ENCODE results near the gene DMXL2.
"Not testable (repeated sequence)": the region's sequence is repeated elsewhere in the genome, so short reads cannot be mapped to it uniquely, and the experiment has no call there.

DMXL2 gene

DNA sequence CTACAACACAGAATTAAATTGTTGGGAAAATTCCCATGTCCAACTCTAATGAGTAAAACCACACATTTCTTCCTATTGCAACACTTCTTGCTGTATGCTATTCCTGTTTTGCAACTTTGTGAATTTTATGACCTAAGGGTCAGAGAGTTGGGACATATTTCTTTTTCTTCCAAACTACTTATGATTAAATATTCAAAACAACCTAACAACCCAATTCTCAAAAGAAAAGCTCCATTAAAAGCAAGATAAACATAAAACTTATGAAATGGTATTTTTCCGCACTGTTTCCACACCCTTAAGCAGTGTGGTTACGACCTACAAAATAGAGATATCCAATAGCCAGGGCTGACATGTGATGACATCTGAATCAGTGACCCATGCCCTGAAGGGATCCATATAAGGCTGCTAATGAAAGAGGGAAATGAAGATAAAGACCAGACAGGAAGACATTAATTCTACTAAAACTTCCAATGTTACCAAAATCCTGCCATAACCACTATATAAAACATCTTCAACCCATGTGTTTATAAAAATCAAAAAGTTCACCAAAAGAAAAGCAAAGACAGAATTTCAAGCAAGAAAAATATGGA is 45.6 kb downstream of the DMXL2 start:
- in situ Hi-C loops (cut with HindIII; ENCODE audit: low sequenced_read_pairs) = no loop called here

DNA sequence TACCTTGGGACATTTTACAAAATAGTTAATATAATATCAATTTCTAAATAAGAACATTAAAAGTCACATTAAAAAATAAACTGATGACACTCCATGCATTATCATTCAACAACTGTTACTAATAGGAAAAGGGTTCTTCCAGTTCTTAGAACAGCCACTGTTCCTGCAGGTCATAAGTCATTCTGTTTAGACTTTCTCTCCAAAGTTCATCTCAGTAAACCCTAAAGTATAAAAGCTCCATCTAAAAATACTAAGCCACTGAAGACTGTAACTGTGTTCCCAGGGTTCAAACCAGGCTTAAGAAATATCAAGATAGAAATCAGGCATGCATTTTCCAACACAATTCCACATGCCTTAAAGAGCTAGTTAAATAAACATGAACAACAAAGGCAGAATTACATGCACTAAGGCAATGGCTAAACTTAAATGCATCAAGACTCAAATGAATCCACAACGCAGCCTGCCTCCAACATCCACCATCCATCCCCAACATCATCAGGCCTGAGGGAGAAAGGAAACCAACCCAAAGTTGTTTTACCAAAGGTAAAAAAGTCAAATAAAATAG is 46.2 kb downstream of the DMXL2 start:
- in situ Hi-C loops (cut with HindIII; ENCODE audit: low sequenced_read_pairs) = no loop called here

GRCh38 chr15:51575775-51576174 is 46.8 kb downstream of the DMXL2 start:
- in situ Hi-C loops (cut with HindIII; ENCODE audit: low sequenced_read_pairs) = no loop called here

GRCh38 chr15:51573352-51573751 is 49.2 kb downstream of the DMXL2 start:
- in situ Hi-C loops (cut with HindIII; ENCODE audit: low sequenced_read_pairs) = not testable (repeated sequence)

- in situ Hi-C loops (cut with HindIII; ENCODE audit: low sequenced_read_pairs) = not testable (repeated sequence)
Observed at GRCh38 chr15:51568939-51569784, 53.4 kb downstream of the DMXL2 start.

DNA sequence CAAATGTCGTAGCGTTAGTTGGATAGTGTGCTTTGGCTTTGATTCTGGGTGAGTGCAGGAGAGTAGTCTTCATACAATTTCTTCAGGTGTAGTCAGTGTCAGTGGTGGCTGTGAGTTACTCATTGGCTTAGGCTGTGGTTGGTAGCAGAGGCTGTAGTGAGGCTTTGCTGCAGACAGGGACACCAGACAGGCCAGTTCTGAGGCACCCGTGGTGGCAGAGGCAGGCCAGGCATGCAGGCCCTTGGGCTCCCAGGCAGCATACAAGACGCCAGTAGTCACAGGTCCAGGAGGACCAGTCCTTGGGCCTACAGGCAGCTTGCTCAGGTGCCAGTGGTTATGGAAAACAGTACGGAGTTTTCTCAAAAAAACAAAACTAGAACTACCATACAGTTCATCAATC is 61.3 kb downstream of the DMXL2 start:
- in situ Hi-C loops (cut with HindIII; ENCODE audit: low sequenced_read_pairs) = no loop called here

- in situ Hi-C loops (cut with HindIII; ENCODE audit: low sequenced_read_pairs) = no loop called here
Observed at GRCh38 chr15:51558876-51559275, 63.7 kb downstream of the DMXL2 start.

GRCh38 chr15:51558411-51558810 is 64.2 kb downstream of the DMXL2 start:
- in situ Hi-C loops (cut with HindIII; ENCODE audit: low sequenced_read_pairs) = no loop called here

DNA sequence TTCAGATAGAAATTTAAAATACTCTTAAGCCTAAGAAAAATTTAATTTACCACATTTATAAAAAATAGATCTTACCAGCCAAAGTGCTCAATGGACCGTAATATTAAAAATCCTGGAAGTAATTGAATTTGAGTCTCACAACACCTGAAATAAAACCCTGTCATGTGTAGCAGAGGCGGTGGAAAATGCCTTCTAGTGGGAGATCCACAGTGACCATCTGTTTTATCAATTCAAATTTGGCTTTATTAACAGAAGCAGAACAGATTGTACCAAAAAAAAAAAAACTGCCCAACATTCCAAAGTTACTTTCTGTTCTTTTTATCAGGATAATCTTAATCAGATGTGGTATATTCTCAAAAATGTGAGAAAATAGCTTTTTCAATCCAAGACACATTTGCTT is 71.7 kb downstream of the DMXL2 start:
- in situ Hi-C loops (cut with HindIII; ENCODE audit: low sequenced_read_pairs) = no loop called here

DNA sequence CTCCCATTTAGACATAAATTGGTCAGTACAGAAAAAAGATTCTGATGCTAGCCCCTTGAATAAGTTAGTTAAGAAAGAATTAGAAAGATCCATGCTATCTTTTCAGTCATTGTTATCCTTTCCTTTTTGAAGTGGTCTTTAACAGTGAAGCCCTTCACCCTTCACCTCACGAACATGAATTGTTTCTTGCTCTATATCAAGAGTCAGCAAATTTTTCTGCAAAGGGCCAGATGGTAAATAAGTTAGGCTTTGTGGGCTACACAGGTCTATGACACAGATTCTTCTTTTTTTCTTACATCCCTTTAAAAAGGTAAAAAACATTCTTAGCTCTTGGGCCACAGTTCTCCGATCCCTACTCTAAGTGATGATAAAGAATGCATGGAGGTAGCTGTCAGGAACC is 74.9 kb downstream of the DMXL2 start:
- in situ Hi-C loops (cut with HindIII; ENCODE audit: low sequenced_read_pairs) = no loop called here

DNA sequence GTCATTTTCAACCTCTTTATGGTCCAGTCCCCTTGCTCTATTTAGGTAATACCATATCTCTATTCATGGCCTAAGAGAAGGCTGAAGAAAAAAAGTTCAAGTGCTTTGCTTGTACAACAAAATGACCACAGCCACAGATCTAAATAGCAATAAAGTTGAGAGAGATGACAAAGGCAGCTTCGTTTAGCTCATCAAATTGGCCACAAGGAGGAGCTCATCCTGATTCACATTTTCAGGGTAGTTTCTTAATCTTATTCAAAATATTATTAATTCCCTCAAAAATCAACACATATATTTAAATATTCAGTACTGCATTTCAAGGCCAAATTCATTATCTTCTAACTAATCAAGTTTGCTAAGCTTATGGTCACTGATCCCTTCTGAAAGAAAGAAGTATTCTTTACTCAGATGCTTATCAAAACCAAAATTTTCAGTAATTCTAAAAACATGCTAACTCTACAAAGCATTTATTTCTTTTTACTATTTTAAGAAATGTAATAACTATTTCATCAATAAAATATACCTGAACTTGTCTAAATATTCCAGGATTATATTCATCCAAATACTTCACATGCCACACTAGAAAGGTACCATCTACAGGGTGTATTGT is 85.5 kb downstream of the DMXL2 start:
- in situ Hi-C loops (cut with HindIII; ENCODE audit: low sequenced_read_pairs) = no loop called here

DNA sequence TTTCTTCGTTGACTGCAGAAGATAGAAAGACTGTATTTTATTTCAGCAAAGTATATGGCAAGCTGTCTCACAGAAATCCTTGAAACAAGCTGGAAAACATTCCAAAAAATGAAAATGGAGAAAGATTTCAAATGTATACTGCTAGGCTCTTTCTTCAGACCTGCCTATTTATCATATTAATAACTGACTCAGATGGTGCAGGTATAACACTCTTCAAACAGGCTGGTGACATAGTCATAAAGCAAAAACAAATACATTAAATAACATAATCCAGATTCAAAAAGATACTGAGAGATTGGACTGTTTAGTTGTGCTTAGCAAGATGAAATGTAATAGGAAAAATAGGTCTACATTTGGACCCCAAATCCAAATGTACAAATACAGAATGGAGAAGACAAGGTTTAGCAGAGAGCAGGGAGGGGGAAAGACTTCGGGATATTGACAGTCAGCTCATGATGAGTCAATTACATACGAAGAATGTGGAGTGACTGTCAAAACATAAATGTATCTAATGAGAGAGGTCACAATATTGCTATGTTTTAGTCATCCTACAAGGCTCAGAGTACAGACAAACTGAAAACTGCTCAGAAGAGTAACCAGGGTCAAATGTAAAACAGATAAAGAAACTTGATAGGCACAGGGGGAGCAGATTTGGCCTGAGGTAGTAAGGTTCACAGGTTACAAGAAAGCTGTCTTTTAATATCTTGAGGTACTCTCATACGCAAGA is 88.7 kb downstream of the DMXL2 start:
- in situ Hi-C loops (cut with HindIII; ENCODE audit: low sequenced_read_pairs) = no loop called here

DNA sequence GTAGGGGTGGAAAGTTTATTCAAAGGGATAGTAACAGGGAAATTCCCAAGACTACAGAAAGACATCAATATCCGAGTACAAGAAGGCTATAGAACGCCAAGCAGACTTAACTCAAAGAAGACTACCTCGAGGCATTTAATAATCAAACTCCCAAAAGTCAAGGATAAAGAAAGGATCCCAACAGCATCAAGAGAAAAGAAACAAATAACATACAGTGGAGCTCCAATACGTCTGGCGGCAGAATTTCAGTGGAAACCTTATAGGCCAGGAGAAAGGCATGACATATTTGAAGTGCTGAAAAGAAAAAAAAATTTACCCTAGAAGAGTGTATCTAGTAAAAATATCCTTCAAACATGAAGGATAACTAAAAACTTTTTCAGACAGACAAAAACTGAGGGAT is 95.6 kb downstream of the DMXL2 start:
- in situ Hi-C loops (cut with HindIII; ENCODE audit: low sequenced_read_pairs) = no loop called here

DNA sequence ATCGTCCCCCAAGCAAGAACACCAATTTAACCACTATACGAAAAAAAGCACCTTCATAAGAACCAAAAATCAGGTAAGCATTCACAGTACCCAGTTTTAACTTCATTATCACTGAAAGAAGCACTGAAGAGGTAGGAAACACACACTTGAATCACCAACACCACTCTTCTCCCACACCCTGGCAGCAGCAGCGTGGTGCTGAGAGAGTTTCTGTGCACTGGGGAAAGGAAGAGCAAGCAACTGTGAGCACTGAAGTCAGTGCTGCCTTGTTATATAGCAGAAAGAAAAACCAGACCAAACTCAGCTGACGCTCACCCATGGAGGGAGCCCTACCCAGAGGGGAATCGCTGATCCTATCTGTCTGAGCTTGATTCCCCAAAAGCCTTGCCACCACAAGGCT is 98.2 kb downstream of the DMXL2 start:
- in situ Hi-C loops (cut with HindIII; ENCODE audit: low sequenced_read_pairs) = no loop called here

DNA sequence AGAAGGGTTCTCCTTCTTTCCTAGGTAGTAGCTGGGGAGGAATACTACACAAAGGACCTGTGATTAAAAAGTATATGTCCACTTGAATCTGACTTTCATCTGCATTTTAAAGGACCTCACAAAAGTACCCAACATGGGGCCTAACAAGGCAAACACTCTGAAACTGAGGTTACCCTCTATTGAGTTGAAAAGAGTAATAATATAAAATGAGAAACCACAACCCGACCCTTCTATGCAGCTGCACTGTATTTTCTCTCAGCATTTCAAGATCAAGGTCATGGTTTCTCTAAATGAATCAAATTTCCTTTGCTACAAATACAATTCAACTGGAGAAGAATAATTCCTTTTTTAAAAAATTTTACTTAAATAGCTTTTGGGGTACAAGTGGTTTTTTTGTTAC is 106.3 kb downstream of the DMXL2 start:
- in situ Hi-C loops (cut with HindIII; ENCODE audit: low sequenced_read_pairs) = no loop called here

DNA sequence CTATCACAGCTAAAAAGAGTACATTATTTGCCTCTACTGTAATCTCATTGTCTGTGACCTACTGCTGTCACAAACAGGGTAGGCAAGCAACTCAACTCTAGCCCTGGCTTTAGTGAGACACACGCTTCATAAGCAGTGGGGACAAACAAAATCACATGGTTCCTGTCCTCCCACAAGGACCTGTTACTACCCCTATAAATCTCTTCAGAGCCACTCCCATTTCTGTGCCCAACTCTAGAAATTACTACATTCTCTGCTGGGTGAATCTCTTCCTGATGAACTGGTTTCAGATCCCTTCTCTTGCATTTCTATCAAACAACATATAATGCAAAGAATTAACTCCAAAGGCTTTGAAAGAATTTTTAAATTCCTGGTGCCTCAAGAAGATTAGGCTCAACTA is 117.3 kb downstream of the DMXL2 start:
- in situ Hi-C loops (cut with HindIII; ENCODE audit: low sequenced_read_pairs) = no loop called here

GRCh38 chr15:51503003-51503402 is 119.6 kb downstream of the DMXL2 start:
- in situ Hi-C loops (cut with HindIII; ENCODE audit: low sequenced_read_pairs) = no loop called here

DNA sequence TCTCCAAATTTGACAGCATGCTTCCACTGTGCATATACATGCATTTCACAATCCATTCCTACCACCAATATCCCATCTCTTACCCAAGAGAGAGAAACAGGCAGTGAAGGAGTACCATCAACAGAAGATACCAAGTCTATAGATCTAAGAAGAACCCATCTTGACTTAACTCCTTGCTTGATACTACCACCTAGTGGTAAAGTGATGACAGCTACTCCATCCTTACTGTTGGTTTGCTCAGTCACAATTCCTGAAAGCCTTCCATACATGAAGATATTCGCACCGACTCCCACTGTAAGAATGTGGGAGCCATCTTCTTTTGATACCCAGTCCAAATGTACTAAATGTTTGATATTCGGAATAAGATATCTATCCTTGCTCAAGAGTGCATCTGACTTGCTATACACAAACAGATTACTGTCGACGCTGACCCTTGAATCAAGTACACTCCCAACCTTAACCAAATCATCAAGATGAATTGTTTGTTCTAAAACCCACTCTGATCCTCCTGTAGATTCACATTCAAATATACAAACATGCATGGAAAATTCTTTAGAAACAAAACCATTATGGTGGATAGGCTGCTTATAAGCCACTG is 123.1 kb downstream of the DMXL2 start:
- in situ Hi-C loops (cut with HindIII; ENCODE audit: low sequenced_read_pairs) = no loop called here

GRCh38 chr15:51497806-51498205 is 124.8 kb downstream of the DMXL2 start:
- in situ Hi-C loops (cut with HindIII; ENCODE audit: low sequenced_read_pairs) = no loop called here

GRCh38 chr15:51496246-51496645 is 126.3 kb downstream of the DMXL2 start:
- in situ Hi-C loops (cut with HindIII; ENCODE audit: low sequenced_read_pairs) = no loop called here
